Keratinocyte (primary cell): ENCODE results near the gene HKDC1.

Source experiments
- EZH2 ChIP-seq: IDR thresholded peaks from one replicate; pipeline ENCODE4 v1.6.1; 2012; ENCODE audit warnings: inconsistent platforms, mild to moderate bottlenecking, low read length, moderate library complexity
- TF ChIP-seq, protein P1 (sequence below), 3 experiments: IDR thresholded peaks in 1 of 3; conservative IDR thresholded peaks in 1 of 3; optimal IDR thresholded peaks in 1 of 3; 2 replicates in 2 of 3; 3 replicates in 1 of 3; pipeline versions ENCODE3 to v1.5.1; 2011; ENCODE audit warnings: low read length in 3 of 3, mild to moderate bottlenecking in 3 of 3, moderate library complexity in 2 of 3, control low read depth in 1 of 3, inconsistent platforms in 1 of 3; ENCODE audit not compliant: insufficient read depth in 2 of 3; ENCODE audit errors: extremely low read depth in 1 of 3

DNA sequence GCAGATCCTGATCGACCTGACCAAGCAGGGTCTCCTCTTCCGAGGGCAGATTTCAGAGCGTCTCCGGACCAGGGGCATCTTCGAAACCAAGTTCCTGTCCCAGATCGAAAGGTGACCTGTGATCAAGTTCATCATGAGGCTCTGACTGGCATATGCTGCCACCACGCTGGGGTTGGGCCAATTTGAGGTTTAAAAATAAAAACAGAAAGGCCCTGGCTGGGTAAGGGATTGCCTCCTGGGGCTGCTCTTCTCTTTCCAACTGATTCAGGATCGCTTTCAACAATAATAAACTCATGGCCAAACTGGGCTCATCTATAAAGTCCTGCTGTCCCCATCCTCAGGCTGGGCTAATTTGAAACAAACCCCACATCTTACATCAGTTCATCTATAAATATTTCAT is 41.1 kb downstream of the HKDC1 start:
- TF ChIP-seq EZH2 = no peak
- TF ChIP-seq, protein P1, sequence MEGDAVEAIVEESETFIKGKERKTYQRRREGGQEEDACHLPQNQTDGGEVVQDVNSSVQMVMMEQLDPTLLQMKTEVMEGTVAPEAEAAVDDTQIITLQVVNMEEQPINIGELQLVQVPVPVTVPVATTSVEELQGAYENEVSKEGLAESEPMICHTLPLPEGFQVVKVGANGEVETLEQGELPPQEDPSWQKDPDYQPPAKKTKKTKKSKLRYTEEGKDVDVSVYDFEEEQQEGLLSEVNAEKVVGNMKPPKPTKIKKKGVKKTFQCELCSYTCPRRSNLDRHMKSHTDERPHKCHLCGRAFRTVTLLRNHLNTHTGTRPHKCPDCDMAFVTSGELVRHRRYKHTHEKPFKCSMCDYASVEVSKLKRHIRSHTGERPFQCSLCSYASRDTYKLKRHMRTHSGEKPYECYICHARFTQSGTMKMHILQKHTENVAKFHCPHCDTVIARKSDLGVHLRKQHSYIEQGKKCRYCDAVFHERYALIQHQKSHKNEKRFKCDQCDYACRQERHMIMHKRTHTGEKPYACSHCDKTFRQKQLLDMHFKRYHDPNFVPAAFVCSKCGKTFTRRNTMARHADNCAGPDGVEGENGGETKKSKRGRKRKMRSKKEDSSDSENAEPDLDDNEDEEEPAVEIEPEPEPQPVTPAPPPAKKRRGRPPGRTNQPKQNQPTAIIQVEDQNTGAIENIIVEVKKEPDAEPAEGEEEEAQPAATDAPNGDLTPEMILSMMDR (optimal IDR thresholded peaks at IDR 0.05 in 1 of 3, IDR thresholded peaks at IDR 0.05 in 1 of 3, conservative IDR thresholded peaks at IDR 0.05 in 1 of 3; ENCODE audit: extremely low read depth in 1 of 3, insufficient read depth in 2 of 3, low read length in 3 of 3) = no peak
